CD14-positive monocyte (primary cell): ENCODE measurements around the gene NOX3. TPM values are rescaled to one million over a fixed set of nuclear protein-coding genes. Genes with fewer than 3 reads are reported as not detected.

ENCODE experiments used
- DNase-seq, 3 donors: peaks; one replicate each; pipeline ENCODE4 v3.0.0-alpha.2; 2011 to 2022
- H2AFZ ChIP-seq: 2 replicates; pipeline ENCODE4 v1.6.0; 2012; ENCODE audit warnings: mild to moderate bottlenecking, low read depth, low read length, inconsistent platforms; ENCODE audit not compliant: insufficient read depth, poor library complexity, severe bottlenecking
- H3K27ac ChIP-seq, 2 donors: 1 replicate in 1 of 2; 2 replicates in 1 of 2; pipeline ENCODE4 v1.5.1; 2012 to 2013; ENCODE audit warnings: low read length in 2 of 2, control low read depth in 1 of 2, inconsistent platforms in 1 of 2, low read depth in 1 of 2, mild to moderate bottlenecking in 1 of 2
- H3K27me3 ChIP-seq, 2 donors: one replicate each; pipeline versions ENCODE4 v1.6.0 to v1.6.1; 2011 to 2013; ENCODE audit warnings: low read length in 2 of 2; ENCODE audit not compliant: control insufficient read depth in 2 of 2, insufficient read depth in 2 of 2
- H3K36me3 ChIP-seq, 2 donors: replicated peaks in 1 of 2; 1 replicate in 1 of 2; 2 replicates in 1 of 2; pipeline versions ENCODE4 v1.5.1 to v1.6.1; 2012 to 2013; ENCODE audit warnings: low read length in 2 of 2, control low read depth in 1 of 2, inconsistent platforms in 1 of 2, mild to moderate bottlenecking in 1 of 2; ENCODE audit not compliant: insufficient read depth in 2 of 2, control insufficient read depth in 1 of 2
- H3K4me1 ChIP-seq, 2 donors: 1 replicate in 1 of 2; 2 replicates in 1 of 2; pipeline versions ENCODE4 v1.5.1 to v1.6.1; 2012 to 2013; ENCODE audit warnings: low read length in 2 of 2, control low read depth in 1 of 2, inconsistent platforms in 1 of 2, mild to moderate bottlenecking in 1 of 2, moderate library complexity in 1 of 2; ENCODE audit not compliant: insufficient read depth in 2 of 2, control insufficient read depth in 1 of 2
- H3K4me2 ChIP-seq: replicated peaks from 2 replicates; pipeline ENCODE3; 2012; ENCODE audit warnings: low read length, moderate library complexity, mild to moderate bottlenecking; ENCODE audit not compliant: poor library complexity, severe bottlenecking; ENCODE audit errors: extremely low read depth
- H3K4me3 ChIP-seq, 3 experiments: fragments of 200-600 bp in 1 of 3; sonication (generic) in 1 of 3; replicated peaks in 1 of 3; 1 replicate in 2 of 3; 2 replicates in 1 of 3; pipeline ENCODE4 v1.5.1; 2011 to 2013; ENCODE audit warnings: low read length in 3 of 3, mild to moderate bottlenecking in 3 of 3, control low read depth in 2 of 3, low read depth in 2 of 3, inconsistent platforms in 1 of 3, moderate library complexity in 1 of 3
- H3K79me2 ChIP-seq: 2 replicates; pipeline ENCODE4 v1.6.0; 2012; ENCODE audit warnings: mild to moderate bottlenecking, control low read depth, inconsistent platforms, low read length, moderate library complexity; ENCODE audit not compliant: insufficient read depth
- H3K9ac ChIP-seq: 2 replicates; pipeline ENCODE4 v1.6.0; 2017; ENCODE audit warnings: low read length, mild to moderate bottlenecking; ENCODE audit not compliant: insufficient read depth, poor library complexity, severe bottlenecking
- H3K9me3 ChIP-seq, 2 donors: replicated peaks in 1 of 2; 1 replicate in 1 of 2; 2 replicates in 1 of 2; pipeline versions ENCODE4 v1.5.1 to v1.6.1; 2012 to 2013; ENCODE audit warnings: low read length in 2 of 2, control low read depth in 1 of 2; ENCODE audit not compliant: control insufficient read depth in 1 of 2, insufficient read depth in 1 of 2
- H4K20me1 ChIP-seq: 2 replicates; pipeline ENCODE4 v1.6.0; 2012; ENCODE audit warnings: mild to moderate bottlenecking, low read length, control low read depth, moderate library complexity; ENCODE audit not compliant: insufficient read depth
- H3K27ac Mint-ChIP-seq, 7 donors: one replicate each; pipeline ENCODE4 v1.8.0; 2020; ENCODE audit warnings: mild to moderate bottlenecking in 7 of 7, mixed read lengths in 7 of 7, moderate library complexity in 6 of 7, inconsistent platforms in 2 of 7
- H3K27me3 Mint-ChIP-seq, 3 donors: one replicate each; pipeline ENCODE4 v1.8.0; 2021 to 2022; ENCODE audit warnings: low read depth in 3 of 3, mild to moderate bottlenecking in 3 of 3, mixed read lengths in 3 of 3, moderate library complexity in 3 of 3, inconsistent platforms in 1 of 3
- H3K36me3 Mint-ChIP-seq, 2 donors: one replicate each; pipeline ENCODE4 v1.8.0; 2020; ENCODE audit warnings: mixed read lengths in 2 of 2, inconsistent platforms in 1 of 2, mild to moderate bottlenecking in 1 of 2
- H3K4me1 Mint-ChIP-seq: one replicate; pipeline ENCODE4 v1.8.0; 2020; ENCODE audit warnings: mild to moderate bottlenecking, mixed read lengths
- H3K4me3 Mint-ChIP-seq, 2 donors: one replicate each; pipeline ENCODE4 v1.8.0; 2020; ENCODE audit warnings: mild to moderate bottlenecking in 2 of 2, mixed read lengths in 2 of 2, moderate library complexity in 1 of 2
- H3K9me3 Mint-ChIP-seq, 7 donors: one replicate each; pipeline ENCODE4 v1.8.0; 2020 to 2022; ENCODE audit warnings: mixed read lengths in 7 of 7, mild to moderate bottlenecking in 6 of 7, moderate library complexity in 6 of 7, inconsistent platforms in 2 of 7
- WGBS: methylation state at CpG from one replicate; pipeline ENCODE4 v1.1.5; 2013; ENCODE audit warnings: missing lambda C conversion rate; ENCODE audit not compliant: insufficient coverage; 5-methylcytosine and 5-hydroxymethylcytosine counted together
- intact Hi-C, 2 donors: fragments of 100-400 bp; cut with micrococcal nuclease; formaldehyde crosslinking; loops; one replicate each; pipeline versions ENCODE4 v1.15.0 to v1.15.1; 2023
- polyA plus RNA-seq, 3 donors: library from polyadenylated mRNA; depleted of rRNA in 1 of 3; unstranded in 2 of 3; stranded (reverse) in 1 of 3; fragments of 300-500 nt in 2 of 3; fragments of >200 nt in 1 of 3; fragmentation: Illumina TruSeq in 2 of 3; gene quantifications; 1 replicate in 2 of 3; 2 replicates in 1 of 3; pipeline ENCODE4 v1.2.3, GENCODE V29; 2012 to 2021
- TF ChIP-seq, protein P1 (sequence below): fragments of 200-600 bp; IDR thresholded peaks from one replicate; pipeline ENCODE4 v1.8.0; 2022; ENCODE audit warnings: antibody characterized with exemption, mild to moderate bottlenecking

NOX3 gene
- polyA plus RNA-seq, 3 donors = not detected

DNA sequence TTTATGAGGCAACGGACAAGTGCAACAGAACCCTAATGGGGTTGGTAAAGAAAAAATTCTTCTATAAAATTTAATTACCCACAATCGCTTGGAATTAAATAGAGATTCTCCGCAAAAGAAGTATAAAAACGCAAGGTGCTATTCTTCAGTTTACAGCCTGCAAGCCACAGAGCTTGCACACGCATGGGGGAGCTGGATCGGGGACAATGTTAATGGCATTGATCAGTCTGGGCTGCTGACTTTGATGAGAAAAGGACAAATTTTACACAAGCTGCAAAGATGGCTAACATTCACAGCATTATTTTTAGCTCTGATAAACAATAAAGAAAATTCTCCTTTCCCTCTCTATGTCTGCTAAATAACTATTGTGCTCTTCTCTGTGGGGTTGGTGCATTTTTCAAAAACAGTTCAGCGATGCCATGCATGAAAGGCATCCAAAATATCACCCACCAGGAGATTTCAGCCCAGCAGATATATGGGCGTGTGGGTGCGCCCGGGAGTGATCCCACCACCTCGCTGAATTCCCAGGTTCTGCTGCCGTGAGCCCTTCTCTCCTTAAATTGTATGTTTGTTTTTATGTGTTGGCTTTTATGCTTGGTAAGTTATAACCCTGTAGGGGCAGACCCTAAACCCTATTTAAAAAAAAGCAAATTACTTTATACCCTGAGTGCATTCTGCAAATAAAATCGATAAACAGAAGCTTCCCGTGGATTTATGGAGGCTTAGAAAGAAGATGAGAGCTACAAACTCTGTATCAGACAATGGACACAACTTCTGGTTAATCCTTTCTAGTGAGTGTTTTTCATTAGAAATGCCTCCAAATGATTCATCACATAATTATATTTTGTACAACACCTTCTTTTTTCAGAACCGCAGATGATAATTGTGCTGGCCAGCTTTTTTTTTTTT is 55.6 kb downstream of the NOX3 start:
- H3K27ac Mint-ChIP-seq = no peak overlapping the region
- Histone ChIP-seq H3K9ac (no peak overlapping the region), H3K4me3 (no peak overlapping the region), H3K27ac (no peak overlapping the region), H2AFZ (no peak overlapping the region), H3K9me3 (no peaks in the 10 kb centered on the region), H3K4me1 (peaks cover 0 to 4% of the 10 kb centered on the region in 2 donors), H3K27me3 (no peaks in the 10 kb centered on the region), H4K20me1 (no peaks in the 10 kb centered on the region), H3K4me2 (no peak overlapping the region), H3K79me2 (no peaks in the 10 kb centered on the region), H3K36me3 (no peaks in the 10 kb centered on the region)
- H3K4me3 Mint-ChIP-seq = no peak overlapping the region
- H3K9me3 Mint-ChIP-seq = peaks cover 0 to 2% (median 0%) of the 10 kb centered on the region in 7 donors
- WGBS = 100% methylated on average over 2 of the region's 15 CpGs
- H3K27me3 Mint-ChIP-seq = no peaks in the 10 kb centered on the region
- H3K36me3 Mint-ChIP-seq = no peaks in the 10 kb centered on the region
- intact Hi-C loops = no loop called here
- H3K4me1 Mint-ChIP-seq = peaks cover 4% of the 10 kb centered on the region
- no peak for DNase-seq
- TF ChIP-seq, protein P1, sequence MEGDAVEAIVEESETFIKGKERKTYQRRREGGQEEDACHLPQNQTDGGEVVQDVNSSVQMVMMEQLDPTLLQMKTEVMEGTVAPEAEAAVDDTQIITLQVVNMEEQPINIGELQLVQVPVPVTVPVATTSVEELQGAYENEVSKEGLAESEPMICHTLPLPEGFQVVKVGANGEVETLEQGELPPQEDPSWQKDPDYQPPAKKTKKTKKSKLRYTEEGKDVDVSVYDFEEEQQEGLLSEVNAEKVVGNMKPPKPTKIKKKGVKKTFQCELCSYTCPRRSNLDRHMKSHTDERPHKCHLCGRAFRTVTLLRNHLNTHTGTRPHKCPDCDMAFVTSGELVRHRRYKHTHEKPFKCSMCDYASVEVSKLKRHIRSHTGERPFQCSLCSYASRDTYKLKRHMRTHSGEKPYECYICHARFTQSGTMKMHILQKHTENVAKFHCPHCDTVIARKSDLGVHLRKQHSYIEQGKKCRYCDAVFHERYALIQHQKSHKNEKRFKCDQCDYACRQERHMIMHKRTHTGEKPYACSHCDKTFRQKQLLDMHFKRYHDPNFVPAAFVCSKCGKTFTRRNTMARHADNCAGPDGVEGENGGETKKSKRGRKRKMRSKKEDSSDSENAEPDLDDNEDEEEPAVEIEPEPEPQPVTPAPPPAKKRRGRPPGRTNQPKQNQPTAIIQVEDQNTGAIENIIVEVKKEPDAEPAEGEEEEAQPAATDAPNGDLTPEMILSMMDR = no peak

DNA sequence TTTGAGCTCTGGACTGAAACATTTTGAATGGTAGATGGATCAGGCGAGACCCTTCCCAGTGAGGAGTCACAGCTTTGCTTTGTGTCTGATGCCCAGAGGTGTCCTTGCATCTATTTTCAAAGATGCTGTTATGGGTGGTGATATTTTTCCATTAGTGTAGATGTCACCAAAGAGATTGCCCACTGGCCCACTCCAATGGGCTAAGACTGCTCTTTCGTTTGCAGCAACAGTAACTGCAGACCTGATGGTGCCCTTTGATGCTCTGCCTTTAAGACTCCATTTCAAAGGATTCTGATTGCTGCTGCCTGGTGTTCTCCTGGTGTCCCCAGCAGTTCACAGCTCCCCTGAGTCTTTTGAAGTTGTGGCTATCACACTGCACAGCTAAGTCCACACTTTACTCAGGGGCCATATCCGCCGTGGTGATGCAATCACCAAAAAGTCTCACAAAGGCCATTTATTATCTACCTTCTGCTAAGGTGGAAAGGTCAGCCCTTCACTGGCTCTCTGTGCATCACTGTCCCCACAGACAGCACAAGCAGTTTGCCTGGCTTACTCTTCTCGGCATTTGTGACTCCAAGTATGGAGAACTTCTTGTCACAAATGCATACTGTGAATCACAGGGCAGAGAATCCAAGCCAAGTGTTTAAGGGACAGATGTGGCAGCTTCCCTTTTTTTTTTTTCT is 56.4 kb downstream of the NOX3 start:
- no peaks in the 10 kb centered on the region for H3K9me3 ChIP-seq
- WGBS = 83% methylated on average over 4 of the region's 5 CpGs
- H2AFZ ChIP-seq = no peak overlapping the region
- H4K20me1 ChIP-seq = no peaks in the 10 kb centered on the region
- H3K27ac ChIP-seq = no peak overlapping the region
- no peaks in the 10 kb centered on the region for H3K79me2 ChIP-seq
- TF ChIP-seq, protein P1 = no peak
- peaks cover 0 to 2% (median 0%) of the 10 kb centered on the region in 7 donors for H3K9me3 Mint-ChIP-seq
- no peaks in the 10 kb centered on the region for H3K27me3 Mint-ChIP-seq
- intact Hi-C loops = no loop called here
- no peak overlapping the region for H3K9ac ChIP-seq
- no peak overlapping the region for H3K4me3 ChIP-seq
- no peak overlapping the region for H3K4me3 Mint-ChIP-seq
- peak overlapping the region in 1 of 7 donors; percentile 31 for H3K27ac Mint-ChIP-seq
- no peaks in the 10 kb centered on the region for H3K36me3 ChIP-seq
- H3K4me2 ChIP-seq = no peak overlapping the region
- peaks cover 0 to 4% of the 10 kb centered on the region in 2 donors for H3K4me1 ChIP-seq
- no peaks in the 10 kb centered on the region for H3K36me3 Mint-ChIP-seq
- no peaks in the 10 kb centered on the region for H3K27me3 ChIP-seq
- peak in 1 of 3 donors; percentile 14 for DNase-seq
- H3K4me1 Mint-ChIP-seq = peaks cover 4% of the 10 kb centered on the region
